SJCRH30 (cell line): Measurements from ENCODE around the gene ACRBP. TPM values are rescaled to one million over a fixed set of nuclear protein-coding genes. Genes with fewer than 3 reads are reported as not detected.

ENCODE experiments used
- DNase-seq, 2 experiments: peaks; one replicate each; pipeline ENCODE4 v3.0.0-alpha.2; 2015 to 2020
- H3K27ac ChIP-seq: fragments of 250-450 bp; sonication (Bioruptor Pico); 2 replicates; pipeline ENCODE4 v1.5.1; 2020; ENCODE audit warnings: mild to moderate bottlenecking, moderate library complexity
- H3K27me3 ChIP-seq: fragments of 250-450 bp; sonication (Bioruptor Pico); 2 replicates; pipeline ENCODE4 v1.5.1; 2020; ENCODE audit warnings: mild to moderate bottlenecking, moderate library complexity
- H3K36me3 ChIP-seq: fragments of 250-450 bp; sonication (Bioruptor Pico); 2 replicates; pipeline ENCODE4 v1.5.1; 2020; ENCODE audit warnings: mild to moderate bottlenecking, moderate library complexity
- H3K4me1 ChIP-seq: fragments of 250-450 bp; sonication (Bioruptor Pico); 2 replicates; pipeline ENCODE4 v1.5.1; 2020; ENCODE audit warnings: mild to moderate bottlenecking, moderate library complexity
- H3K4me3 ChIP-seq: fragments of 250-450 bp; sonication (Bioruptor Pico); 2 replicates; pipeline ENCODE4 v1.5.1; 2020; ENCODE audit warnings: mild to moderate bottlenecking, moderate library complexity
- H3K9me3 ChIP-seq: fragments of 250-450 bp; sonication (Bioruptor Pico); replicated peaks from 2 replicates; pipeline ENCODE4 v1.5.1; 2020; ENCODE audit warnings: mild to moderate bottlenecking, moderate library complexity
- total RNA-seq: library from RNA; depleted of rRNA; stranded (reverse); fragments of >200 nt; shearing (Covaris generic); gene quantifications from 2 replicates; pipeline ENCODE4 v1.2.3, GENCODE V29; 2014; rRNA removed

The ACRBP gene
- total RNA-seq: 0.28 TPM in 1 of 2 replicates, not detected in the other

DNA sequence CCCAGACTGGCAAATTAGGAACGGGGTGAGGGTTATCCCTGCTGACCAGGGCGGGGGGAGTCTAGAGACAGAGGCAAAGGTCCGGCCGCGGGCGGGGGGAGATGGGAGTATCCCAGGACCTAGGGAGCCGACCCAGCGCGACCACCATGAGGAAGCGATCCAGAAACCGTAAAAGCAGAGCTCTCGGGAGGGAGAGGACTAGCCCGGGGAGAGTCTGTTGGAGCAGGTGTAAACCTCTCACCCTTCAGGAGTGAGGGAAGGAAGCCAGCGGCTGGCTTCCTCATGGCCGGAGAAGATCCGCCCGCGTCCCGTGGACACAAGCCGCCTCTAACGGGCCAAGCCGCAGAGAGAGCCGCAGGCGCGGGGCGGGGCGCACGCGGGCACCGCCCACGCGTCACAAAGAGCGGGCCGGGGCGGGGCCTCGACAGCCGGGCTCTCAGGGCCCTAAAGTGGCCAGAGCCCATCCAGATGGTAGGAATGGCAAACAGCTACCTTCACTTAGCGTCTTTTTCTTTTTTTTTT lies at the start of gene ACRBP:
Gene ACRBP (minus strand): TSS at position 350 of the 522 bp plus-strand sequence. CDS start 66 bp downstream, at position 284.
- no peak within 1 kb of the TSS for H3K27ac ChIP-seq
- H3K4me1 ChIP-seq: no peaks in the 10 kb centered on the region
- no peak within 1 kb of the TSS for H3K4me3 ChIP-seq
- H3K36me3 ChIP-seq: peaks cover 13% of the 10 kb centered on the region
- DNase-seq: no peak
- peaks cover 5% of the 10 kb centered on the region; the same call in 1 of the 2 replicates for H3K9me3 ChIP-seq
- no peaks in the 10 kb centered on the region for H3K27me3 ChIP-seq

GRCh38 chr12:6695313-6696045 lies 48.2 kb upstream of the ACRBP start:
- H3K9me3 ChIP-seq: no peaks in the 10 kb centered on the region
- H3K4me3 ChIP-seq: no peak overlapping the region
- peaks cover 22% of the 10 kb centered on the region for H3K27me3 ChIP-seq
- no peak overlapping the region for H3K27ac ChIP-seq
- peaks cover 4% of the 10 kb centered on the region; the same call in 1 of the 2 replicates for H3K4me1 ChIP-seq
- no peak for DNase-seq
- H3K36me3 ChIP-seq: no peaks in the 10 kb centered on the region

DNA sequence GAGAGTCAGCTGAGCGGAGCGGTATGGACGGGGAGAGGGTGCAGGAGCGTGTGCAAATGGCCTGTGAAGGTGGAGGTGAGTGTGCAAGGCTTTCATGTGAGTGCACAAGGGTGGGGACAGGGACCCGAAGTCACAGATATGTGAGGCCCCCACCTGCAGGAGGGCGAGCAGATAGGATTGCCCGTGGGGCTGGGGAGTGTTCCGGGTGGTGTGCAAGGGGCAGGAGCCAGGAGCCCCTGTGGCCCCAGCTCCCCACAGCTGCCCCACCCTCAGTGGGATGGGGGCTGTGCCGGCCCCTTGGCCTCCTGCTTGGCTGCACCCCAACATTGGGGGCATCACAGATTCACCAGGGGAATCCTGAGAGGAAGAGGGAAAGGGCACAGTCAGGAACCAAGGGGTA lies 47.5 kb upstream of the ACRBP start:
- Histone ChIP-seq H3K27me3 (peaks cover 15% of the 10 kb centered on the region), H3K4me3 (no peak overlapping the region), H3K36me3 (no peaks in the 10 kb centered on the region), H3K4me1 (peaks cover 4% of the 10 kb centered on the region; the same call in 1 of the 2 replicates), H3K27ac (no peak overlapping the region), H3K9me3 (no peaks in the 10 kb centered on the region)
- no peak for DNase-seq

DNA sequence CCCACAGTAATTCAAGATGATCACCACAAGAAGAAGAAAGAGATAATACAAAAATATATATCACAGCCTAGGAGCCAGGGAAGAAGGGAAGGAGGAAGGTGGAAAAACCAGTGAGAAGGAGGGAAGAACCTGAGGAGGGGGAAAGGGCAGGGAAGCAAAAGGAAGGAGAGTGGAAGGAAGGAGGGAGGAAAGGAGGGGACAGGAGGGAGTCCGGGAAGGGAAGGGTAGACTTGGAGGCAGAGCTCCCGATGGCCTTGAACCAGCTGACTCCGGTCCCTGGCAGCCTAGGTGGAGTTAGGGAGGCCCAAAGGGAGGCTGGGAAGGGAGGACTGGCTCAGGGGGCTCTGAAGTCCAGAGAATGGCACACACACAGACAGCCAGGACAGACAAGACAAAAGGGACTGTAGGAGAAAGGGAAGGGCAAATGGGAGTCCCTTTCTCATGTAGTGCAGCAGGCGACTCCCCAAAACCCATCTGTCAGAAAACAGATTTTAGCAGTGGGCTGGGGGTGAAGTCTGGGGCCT lies 46.7 kb upstream of the ACRBP start:
- no peak for DNase-seq
- no peaks in the 10 kb centered on the region for H3K9me3 ChIP-seq
- H3K4me3 ChIP-seq: no peak overlapping the region
- H3K27me3 ChIP-seq: peaks cover 7% of the 10 kb centered on the region
- no peaks in the 10 kb centered on the region for H3K36me3 ChIP-seq
- H3K27ac ChIP-seq: no peak overlapping the region
- peaks cover 4% of the 10 kb centered on the region; the same call in 1 of the 2 replicates for H3K4me1 ChIP-seq

DNA sequence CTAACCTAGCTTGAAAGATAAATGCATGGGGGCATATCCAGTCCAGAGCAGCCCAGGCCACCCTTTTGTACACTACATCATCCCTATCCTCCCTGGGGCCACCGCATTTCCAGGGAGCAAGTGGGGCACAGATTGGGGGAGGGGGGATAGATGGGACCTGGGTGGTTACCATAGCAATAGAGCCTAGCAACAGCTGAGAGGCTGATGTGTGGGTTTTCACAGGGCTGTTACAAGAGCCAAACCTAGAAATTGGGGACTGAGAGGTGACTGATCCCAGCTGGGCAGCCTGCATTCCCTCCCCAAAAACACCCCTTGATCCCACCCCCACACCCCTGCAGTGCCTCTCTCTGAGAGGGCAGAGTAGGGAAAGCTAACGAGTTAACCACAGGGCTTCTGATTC lies 45.7 kb upstream of the ACRBP start:
- Histone ChIP-seq H3K27me3 (0 out of 2 replicates have a peak, but pooled peaks cover 4% of the 10 kb centered on the region), H3K4me3 (no peak overlapping the region), H3K4me1 (peaks cover 4% of the 10 kb centered on the region; the same call in 1 of the 2 replicates)

GRCh38 chr12:6691473-6691872 lies 44.2 kb upstream of the ACRBP start:
- Histone ChIP-seq H3K36me3 (no peaks in the 10 kb centered on the region), H3K9me3 (no peaks in the 10 kb centered on the region), H3K27me3 (0 out of 2 replicates have a peak, but pooled peaks cover 4% of the 10 kb centered on the region), H3K4me1 (peaks cover 8% of the 10 kb centered on the region; the same call in 1 of the 2 replicates), H3K4me3 (no peak overlapping the region), H3K27ac (no peak overlapping the region)
- no peak for DNase-seq

More for the DNA sequence above, 45.7 kb upstream of the ACRBP start:
- peak; percentile 24 to 51 for DNase-seq
- H3K36me3 ChIP-seq: no peaks in the 10 kb centered on the region
- H3K9me3 ChIP-seq: no peaks in the 10 kb centered on the region
- no peak overlapping the region for H3K27ac ChIP-seq

DNA sequence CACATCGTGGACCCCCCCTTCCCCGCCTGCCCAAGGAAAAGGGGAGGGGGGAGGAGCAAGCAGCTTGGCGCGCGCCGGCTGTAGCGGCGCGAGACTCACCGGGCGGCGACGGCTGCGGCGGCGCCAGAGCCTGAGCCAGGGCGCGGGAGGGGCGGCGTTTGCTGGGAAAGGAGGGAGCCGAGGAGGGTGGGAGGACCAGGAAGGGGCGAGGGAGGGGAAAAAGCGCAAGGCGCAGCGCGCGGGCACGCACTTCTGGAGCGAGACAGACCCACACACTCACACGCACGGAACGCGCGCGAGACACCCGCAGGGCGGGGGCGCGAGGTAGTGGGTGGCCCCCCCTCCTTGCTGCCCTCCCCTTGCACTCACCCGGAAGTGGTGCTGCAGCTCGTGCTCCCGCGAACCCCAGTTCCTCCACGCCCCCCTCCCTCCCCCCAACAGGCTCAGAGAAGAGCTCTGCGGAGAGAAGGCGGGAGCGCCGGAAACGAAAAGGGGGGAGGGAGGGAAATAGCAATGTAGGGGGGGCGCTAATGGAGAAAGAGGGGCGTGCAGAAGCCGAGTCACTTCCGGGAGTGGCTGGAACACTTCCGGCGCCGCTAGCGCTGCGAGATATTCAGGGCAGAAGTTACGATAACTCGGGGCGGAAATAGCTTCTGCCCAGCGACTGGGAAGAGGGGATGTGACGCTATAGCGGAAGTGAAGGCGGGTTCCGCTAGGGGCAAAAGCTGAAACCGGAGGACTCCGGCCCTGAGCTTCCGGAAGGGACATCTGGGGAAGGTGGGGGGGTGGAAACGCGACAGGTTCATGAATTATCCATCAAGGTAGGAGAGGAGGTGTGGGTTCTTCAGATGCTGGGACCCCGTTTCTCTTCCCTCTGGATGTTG lies 42.0 kb upstream of the ACRBP start, which contains the start of gene ZNF384:
Gene ZNF384 (minus strand): TSS at position 377 of the 884 bp plus-strand sequence. CDS start 9,855 bp downstream, outside the sequence.
- Histone ChIP-seq H3K27me3 (no peaks in the 10 kb centered on the region), H3K4me3 (peak within 1 kb of the TSS; percentile 88), H3K4me1 (peaks cover 8% of the 10 kb centered on the region; the same call in 1 of the 2 replicates), H3K36me3 (0 out of 2 replicates have a peak, but pooled peaks cover 2% of the 10 kb centered on the region), H3K9me3 (no peaks in the 10 kb centered on the region), H3K27ac (peak within 1 kb of the TSS; percentile 97)
- DNase-seq: peak; percentile 98 to 99

DNA sequence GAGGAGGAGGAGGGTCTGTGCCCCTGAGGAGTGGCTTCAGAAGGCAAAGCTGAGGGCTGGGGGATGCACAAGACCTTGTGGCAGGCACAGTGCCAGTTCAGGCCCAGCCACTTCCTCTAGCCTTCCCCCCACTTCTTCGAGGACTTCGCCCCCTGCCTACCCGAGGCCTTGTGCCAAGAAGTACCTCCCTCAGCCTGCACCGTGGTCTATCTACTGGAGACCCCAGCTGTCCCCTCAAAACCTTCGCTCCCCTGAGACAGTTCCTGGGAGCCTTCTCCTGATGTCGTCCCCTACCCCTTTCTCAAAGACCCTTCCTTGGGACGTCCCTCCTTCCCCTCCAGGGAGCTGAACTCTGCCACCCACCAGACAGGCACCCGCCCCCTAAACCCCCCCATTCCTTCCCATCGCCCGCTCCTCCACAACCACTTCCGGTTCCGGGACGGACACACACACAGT lies 41.3 kb upstream of the ACRBP start:
- 0 out of 2 replicates have a peak, but pooled peaks cover 2% of the 10 kb centered on the region for H3K36me3 ChIP-seq
- no peaks in the 10 kb centered on the region for H3K9me3 ChIP-seq
- DNase-seq: no peak
- H3K4me1 ChIP-seq: peaks cover 8% of the 10 kb centered on the region; the same call in 1 of the 2 replicates
- no peaks in the 10 kb centered on the region for H3K27me3 ChIP-seq
- peak overlapping the region; percentile 97 for H3K27ac ChIP-seq
- H3K4me3 ChIP-seq: peak overlapping the region; percentile 88

- no peak overlapping the region for H3K27ac ChIP-seq
- no peak overlapping the region for H3K4me3 ChIP-seq
- peaks cover 9% of the 10 kb centered on the region; the same call in 1 of the 2 replicates for H3K36me3 ChIP-seq
- no peaks in the 10 kb centered on the region for H3K9me3 ChIP-seq
- H3K27me3 ChIP-seq: no peaks in the 10 kb centered on the region
- 0 out of 2 replicates have a peak, but pooled peaks cover 3% of the 10 kb centered on the region for H3K4me1 ChIP-seq
- no peak for DNase-seq
These were observed 38.6 kb upstream of the ACRBP start for GRCh38 chr12:6685814-6686213.

DNA sequence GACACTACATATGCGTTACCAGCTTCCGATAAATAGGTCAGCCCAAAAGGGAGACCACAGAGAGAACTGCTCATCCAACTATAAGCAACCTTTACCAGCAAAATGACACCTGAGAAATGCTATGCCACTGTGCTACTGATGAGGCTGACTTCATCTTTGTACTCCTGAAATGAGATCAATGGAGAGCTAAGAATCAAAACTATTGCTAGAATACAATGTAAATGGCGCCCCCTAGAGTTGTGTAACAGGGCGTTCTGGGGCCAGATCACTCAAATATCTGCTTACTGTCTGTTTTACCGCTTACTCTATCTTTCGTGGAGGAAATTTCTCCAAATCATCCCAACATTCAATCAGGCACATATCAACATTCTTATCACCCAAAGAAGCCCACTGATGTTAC lies 37.4 kb upstream of the ACRBP start:
- no peak overlapping the region for H3K27ac ChIP-seq
- H3K9me3 ChIP-seq: no peaks in the 10 kb centered on the region
- peak; percentile 35 to 79 for DNase-seq
- no peak overlapping the region for H3K4me3 ChIP-seq
- H3K27me3 ChIP-seq: no peaks in the 10 kb centered on the region
- peaks cover 15% of the 10 kb centered on the region; the same call in 1 of the 2 replicates for H3K36me3 ChIP-seq
- H3K4me1 ChIP-seq: 0 out of 2 replicates have a peak, but pooled peaks cover 3% of the 10 kb centered on the region

DNA sequence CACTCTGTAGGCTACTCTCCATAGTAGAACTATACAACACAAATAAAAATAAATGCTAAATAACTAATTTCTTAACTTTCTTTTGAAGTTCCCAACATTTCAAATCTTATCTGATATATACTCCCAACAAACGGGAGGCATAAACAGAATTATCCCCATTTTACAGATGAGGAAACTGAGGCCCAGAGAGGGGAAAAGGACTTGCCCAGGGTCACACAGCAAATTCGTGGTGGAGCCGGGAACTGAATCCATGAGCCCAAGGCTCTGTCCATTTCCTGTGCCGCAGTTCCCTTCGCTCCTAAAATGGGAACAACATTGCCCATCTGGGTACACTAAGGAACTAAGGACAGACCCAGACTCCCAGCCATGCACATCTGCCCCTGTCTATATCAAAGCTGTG lies 29.7 kb upstream of the ACRBP start:
- Histone ChIP-seq H3K4me3 (no peak overlapping the region), H3K27me3 (no peaks in the 10 kb centered on the region), H3K4me1 (no peaks in the 10 kb centered on the region), H3K36me3 (peaks cover 80% of the 10 kb centered on the region), H3K9me3 (no peaks in the 10 kb centered on the region), H3K27ac (no peak overlapping the region)
- DNase-seq: no peak

DNA sequence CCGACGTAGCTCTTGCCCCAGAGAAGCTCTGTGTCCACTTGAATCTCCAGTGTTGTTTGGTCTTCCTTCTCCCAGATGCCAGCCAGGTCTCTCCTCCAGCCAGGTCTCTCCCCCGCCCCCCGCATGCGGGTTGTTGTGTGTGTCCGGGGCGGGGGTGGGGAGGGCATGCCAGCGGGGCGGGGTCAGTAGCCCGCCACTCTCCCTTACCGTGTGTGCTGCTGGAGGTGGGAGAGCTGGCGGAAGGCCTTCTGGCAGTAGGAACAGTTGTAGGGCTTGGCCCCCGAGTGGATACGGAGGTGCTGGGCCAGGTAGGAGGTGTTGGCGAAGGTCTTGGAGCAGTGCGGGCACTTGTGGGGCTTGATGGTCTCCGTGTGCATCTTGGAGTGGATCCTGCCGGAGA lies 24.9 kb upstream of the ACRBP start:
- Histone ChIP-seq H3K4me3 (no peak overlapping the region), H3K27ac (no peak overlapping the region), H3K4me1 (no peaks in the 10 kb centered on the region), H3K27me3 (no peaks in the 10 kb centered on the region), H3K36me3 (peaks cover 85% of the 10 kb centered on the region), H3K9me3 (no peaks in the 10 kb centered on the region)
- no peak for DNase-seq

DNA sequence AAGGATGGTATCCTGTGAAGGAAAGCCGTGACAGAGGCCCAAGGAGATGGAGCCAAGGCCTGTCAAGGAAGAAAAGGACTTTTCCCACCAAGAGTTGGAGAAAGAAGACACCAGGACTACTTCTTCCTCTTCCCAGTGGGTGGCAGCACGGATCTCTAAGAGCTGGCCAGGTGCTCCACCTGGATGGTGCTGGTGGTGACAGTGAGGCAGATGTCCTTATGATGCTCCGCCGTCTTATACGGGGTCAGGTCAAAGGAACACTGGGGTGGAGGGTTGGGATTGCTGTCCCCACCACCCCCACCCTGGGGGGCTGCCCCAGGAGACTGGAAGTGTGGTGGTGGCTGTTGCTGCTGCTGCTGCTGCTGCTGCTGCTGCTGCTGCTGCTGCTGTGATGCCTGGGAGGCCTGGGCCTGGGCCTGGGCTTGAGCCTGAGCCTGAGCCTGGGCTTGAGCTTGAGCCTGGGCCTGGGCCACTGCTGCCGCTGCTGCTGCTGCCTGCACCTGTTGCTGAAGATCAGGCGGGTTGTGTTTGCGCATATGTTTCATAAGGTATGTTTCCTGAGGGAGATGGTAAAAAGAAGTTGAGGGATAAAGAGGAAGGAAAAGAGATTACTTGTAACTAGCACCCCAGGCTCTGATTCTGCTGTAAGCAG lies 20.5 kb upstream of the ACRBP start:
- H3K4me1 ChIP-seq: no peaks in the 10 kb centered on the region
- no peak for DNase-seq
- no peaks in the 10 kb centered on the region for H3K27me3 ChIP-seq
- H3K4me3 ChIP-seq: no peak overlapping the region
- no peak overlapping the region for H3K27ac ChIP-seq
- H3K36me3 ChIP-seq: peaks cover 50% of the 10 kb centered on the region
- no peaks in the 10 kb centered on the region for H3K9me3 ChIP-seq

DNA sequence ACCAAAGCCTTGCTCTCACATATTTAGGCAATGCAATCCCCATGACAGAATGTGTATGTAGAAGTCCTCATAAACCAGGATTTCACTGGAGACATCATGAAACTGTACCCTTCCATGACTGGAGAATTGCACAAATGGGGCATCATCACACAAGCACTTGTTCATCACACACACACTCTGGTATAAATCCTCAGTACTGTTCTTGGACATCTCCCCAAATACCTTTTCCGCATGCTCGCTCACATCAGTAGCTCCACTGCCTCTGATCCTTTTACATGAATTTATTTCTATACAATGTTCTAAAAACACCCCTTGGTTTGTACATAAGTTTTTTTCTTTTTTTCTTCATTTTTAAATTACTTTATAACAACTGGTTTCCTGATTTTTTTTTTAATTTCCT lies 19.0 kb upstream of the ACRBP start:
- Histone ChIP-seq H3K27ac (no peak overlapping the region), H3K9me3 (no peaks in the 10 kb centered on the region), H3K36me3 (peaks cover 38% of the 10 kb centered on the region), H3K4me3 (no peak overlapping the region), H3K4me1 (0 out of 2 replicates have a peak, but pooled peaks cover 3% of the 10 kb centered on the region), H3K27me3 (no peaks in the 10 kb centered on the region)
- no peak for DNase-seq
